HFFc6 (cell line): ENCODE measurements around the gene VWF. TPM values are rescaled to one million over a fixed set of nuclear protein-coding genes. Genes with fewer than 3 reads are reported as not detected.

ENCODE experiments used
- DNase-seq: peaks from one replicate; pipeline ENCODE4 v3.0.0-alpha.2; 2018
- H3K27ac Mint-ChIP-seq: 2 replicates; pipeline ENCODE4 v1.8.0; 2020; ENCODE audit warnings: mild to moderate bottlenecking, mixed read lengths
- H3K27me3 Mint-ChIP-seq: 2 replicates; pipeline ENCODE4 v1.8.0; 2021; ENCODE audit warnings: mild to moderate bottlenecking, moderate library complexity, mixed read lengths; ENCODE audit not compliant: insufficient read depth
- H3K36me3 Mint-ChIP-seq: 2 replicates; pipeline ENCODE4 v1.8.0; 2021; ENCODE audit warnings: low read depth, mixed read lengths
- H3K4me1 Mint-ChIP-seq: 2 replicates; pipeline ENCODE4 v1.8.0; 2020; ENCODE audit warnings: low read depth, mixed read lengths
- H3K4me3 Mint-ChIP-seq: 2 replicates; pipeline ENCODE4 v1.8.0; 2020; ENCODE audit warnings: mild to moderate bottlenecking, moderate library complexity, mixed read lengths
- H3K9me3 Mint-ChIP-seq: 2 replicates; pipeline ENCODE4 v1.8.0; 2020; ENCODE audit warnings: mild to moderate bottlenecking, mixed read lengths
- total RNA-seq, 6 experiments: library from RNA; stranded (reverse); fragmentation: NEBNext Ultra II Directional; extraction: Animal tissue kit (Norgen Biotek cat#: 25700); gene quantifications; 2 replicates in 1 of 6; 3 replicates in 5 of 6; pipeline ENCODE4 v1.2.3, GENCODE V29; 2021
- TF ChIP-seq, protein P1 (sequence below): fragments of 200-600 bp; sonication (generic); IDR thresholded peaks from 2 replicates; pipeline ENCODE4 v1.5.0; 2021; ENCODE audit warnings: antibody characterized with exemption, mild to moderate bottlenecking

The VWF gene
- total RNA-seq, 6 experiments from 2014 or later = 0.02 to 0.25 (median 0.10) TPM

DNA sequence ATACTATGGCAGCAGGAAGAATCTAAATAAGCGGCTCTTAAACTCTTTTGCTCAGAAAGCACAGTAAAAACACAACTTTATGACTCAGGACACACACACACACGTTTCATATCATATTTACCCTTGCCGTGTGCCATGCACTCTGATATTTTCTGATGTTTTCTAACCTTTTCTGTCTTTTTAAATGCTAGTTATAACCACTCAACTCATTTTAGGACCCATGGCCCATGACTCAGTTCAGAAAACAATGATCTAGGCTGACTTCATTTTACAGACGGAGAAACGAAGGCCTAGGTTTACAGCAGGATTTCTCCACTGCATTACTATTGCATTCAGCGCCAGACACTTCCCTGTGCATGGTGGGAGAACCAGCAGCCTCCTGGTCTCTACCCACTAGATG, 9.1 kb downstream of the VWF start:
- TF ChIP-seq, protein P1, sequence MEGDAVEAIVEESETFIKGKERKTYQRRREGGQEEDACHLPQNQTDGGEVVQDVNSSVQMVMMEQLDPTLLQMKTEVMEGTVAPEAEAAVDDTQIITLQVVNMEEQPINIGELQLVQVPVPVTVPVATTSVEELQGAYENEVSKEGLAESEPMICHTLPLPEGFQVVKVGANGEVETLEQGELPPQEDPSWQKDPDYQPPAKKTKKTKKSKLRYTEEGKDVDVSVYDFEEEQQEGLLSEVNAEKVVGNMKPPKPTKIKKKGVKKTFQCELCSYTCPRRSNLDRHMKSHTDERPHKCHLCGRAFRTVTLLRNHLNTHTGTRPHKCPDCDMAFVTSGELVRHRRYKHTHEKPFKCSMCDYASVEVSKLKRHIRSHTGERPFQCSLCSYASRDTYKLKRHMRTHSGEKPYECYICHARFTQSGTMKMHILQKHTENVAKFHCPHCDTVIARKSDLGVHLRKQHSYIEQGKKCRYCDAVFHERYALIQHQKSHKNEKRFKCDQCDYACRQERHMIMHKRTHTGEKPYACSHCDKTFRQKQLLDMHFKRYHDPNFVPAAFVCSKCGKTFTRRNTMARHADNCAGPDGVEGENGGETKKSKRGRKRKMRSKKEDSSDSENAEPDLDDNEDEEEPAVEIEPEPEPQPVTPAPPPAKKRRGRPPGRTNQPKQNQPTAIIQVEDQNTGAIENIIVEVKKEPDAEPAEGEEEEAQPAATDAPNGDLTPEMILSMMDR = no peak
- H3K4me3 Mint-ChIP-seq = no peak overlapping the region
- no peak overlapping the region for H3K27ac Mint-ChIP-seq
- no peaks in the 10 kb centered on the region for H3K9me3 Mint-ChIP-seq
- no peaks in the 10 kb centered on the region for H3K36me3 Mint-ChIP-seq
- peaks cover 13% of the 10 kb centered on the region for H3K27me3 Mint-ChIP-seq
- peaks cover 13% of the 10 kb centered on the region; the same call in 1 of the 2 replicates for H3K4me1 Mint-ChIP-seq
- DNase-seq = no peak

DNA sequence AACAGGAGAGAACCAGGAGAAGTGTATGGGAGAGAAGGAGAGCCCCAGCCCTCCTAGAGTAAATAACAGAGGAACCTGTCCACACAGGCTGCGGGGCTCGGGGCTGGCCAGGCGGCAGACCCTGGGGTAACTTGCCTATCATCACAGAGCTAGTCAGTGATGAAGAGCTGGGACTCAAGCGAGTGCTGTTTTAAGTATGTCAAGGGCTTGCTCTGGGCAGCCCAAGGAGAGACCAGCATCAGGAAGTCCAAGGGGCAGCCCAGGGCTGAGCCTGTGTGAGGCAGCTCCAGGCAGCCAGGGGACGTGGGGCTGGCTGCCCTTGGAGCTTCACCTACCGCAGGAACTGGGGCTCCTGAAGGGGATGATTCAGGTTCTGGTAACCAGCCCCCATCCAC, 10.0 kb downstream of the VWF start:
- Mint-ChIP-seq H3K36me3 (no peaks in the 10 kb centered on the region), H3K27me3 (peaks cover 12% of the 10 kb centered on the region), H3K4me1 (peaks cover 13% of the 10 kb centered on the region; the same call in 1 of the 2 replicates), H3K9me3 (no peaks in the 10 kb centered on the region), H3K27ac (no peak overlapping the region), H3K4me3 (no peak overlapping the region)
- no peak for DNase-seq
- TF ChIP-seq, protein P1 = no peak

DNA sequence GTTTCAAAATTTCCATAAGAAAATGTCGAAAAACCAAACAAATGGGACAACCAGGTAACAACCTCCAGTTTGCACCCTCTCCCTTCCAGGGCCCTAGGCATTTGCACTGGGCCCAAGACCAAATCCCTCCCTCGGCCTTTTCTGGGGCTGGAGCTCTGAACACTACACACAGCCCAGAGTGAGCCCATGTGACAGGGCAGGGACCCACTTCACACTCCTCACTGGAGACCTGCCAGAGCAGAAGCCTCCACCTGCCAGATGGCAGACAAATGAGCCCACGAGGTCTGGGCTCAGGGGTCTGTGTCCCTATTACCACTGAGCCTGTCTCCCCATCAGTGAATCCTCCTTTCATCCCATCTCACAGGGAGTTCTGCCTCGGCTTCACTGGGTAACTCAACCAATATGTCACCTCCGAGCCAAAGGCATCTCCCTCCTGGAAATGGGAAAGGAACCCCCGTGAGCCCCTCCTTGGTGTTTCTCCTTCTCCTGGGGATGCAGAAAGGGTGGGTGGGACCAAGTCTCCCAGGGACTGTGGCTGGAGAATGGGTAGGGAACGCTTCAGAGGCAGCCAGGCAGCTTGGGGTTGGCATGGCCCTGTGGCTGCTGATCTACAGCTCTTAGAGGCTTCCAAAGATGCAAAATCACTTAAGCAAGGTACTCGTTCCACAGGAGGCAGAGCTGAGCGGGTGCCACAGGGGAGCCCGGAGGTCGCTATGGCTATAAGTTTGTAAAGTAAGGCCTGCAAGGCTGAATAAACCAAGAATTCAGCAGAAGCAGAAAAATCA, 10.6 kb downstream of the VWF start:
- no peak for DNase-seq
- Mint-ChIP-seq H3K4me3 (no peak overlapping the region), H3K36me3 (no peaks in the 10 kb centered on the region), H3K9me3 (no peaks in the 10 kb centered on the region), H3K27me3 (peaks cover 12% of the 10 kb centered on the region), H3K27ac (no peak overlapping the region), H3K4me1 (peaks cover 10% of the 10 kb centered on the region; the same call in 1 of the 2 replicates)
- TF ChIP-seq, protein P1 = no peak

DNA sequence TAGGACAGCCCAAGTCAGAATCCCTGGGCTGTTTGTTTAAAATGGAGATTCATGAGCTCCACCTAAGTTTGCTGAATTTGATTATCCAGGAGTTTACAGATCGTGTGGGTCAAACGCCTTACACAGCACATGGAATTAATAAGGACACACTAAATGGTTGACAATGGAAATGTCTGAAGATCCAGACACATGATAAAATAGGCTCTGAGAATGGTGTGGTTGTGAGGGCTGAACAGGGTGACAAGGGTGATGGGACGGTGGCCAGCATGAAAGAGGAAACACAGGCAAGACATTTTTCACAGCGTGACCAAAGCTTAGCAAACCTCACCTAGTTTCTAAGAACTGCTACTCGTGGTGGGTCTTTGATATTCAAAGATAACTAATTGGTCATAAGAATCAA, 12.5 kb downstream of the VWF start:
- TF ChIP-seq, protein P1 = no peak
- peaks cover 7% of the 10 kb centered on the region; the same call in 1 of the 2 replicates for H3K4me1 Mint-ChIP-seq
- H3K36me3 Mint-ChIP-seq = no peaks in the 10 kb centered on the region
- H3K4me3 Mint-ChIP-seq = no peak overlapping the region
- H3K27me3 Mint-ChIP-seq = peaks cover 11% of the 10 kb centered on the region
- DNase-seq = no peak
- H3K9me3 Mint-ChIP-seq = no peaks in the 10 kb centered on the region
- no peak overlapping the region for H3K27ac Mint-ChIP-seq

DNA sequence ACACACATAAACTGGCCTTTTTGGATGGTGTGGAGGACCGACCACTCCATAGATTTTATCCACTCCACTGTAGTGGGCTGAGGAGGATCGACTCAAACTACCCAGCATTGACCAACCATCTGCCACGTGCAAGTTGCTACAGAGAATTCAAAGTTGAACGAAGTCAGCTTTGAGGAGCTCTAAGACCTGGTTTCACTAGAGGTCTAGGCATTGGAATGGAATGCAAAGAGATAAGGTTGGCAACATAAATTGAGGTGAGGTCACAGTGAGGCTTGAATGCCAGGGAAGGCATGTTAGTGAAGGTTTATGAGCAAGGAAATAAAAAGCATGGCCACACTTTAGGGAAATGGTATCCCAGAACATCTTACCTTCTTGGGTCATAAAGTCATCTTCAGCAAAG, 14.5 kb downstream of the VWF start:
- Mint-ChIP-seq H3K4me3 (no peak overlapping the region), H3K27ac (no peak overlapping the region), H3K4me1 (no peaks in the 10 kb centered on the region), H3K36me3 (no peaks in the 10 kb centered on the region), H3K27me3 (peaks cover 11% of the 10 kb centered on the region), H3K9me3 (no peaks in the 10 kb centered on the region)
- TF ChIP-seq, protein P1 = no peak
- DNase-seq = no peak
